Stimulated activated CD8-positive, alpha-beta memory T cell treated with anti-CD3 and anti-CD28 coated beads, Interleukin-12 subunit alpha, Interleukin-12 subunit beta, amount 100 ng/mL, for 24 hours (primary cell): Measurements from ENCODE around the gene TRABD2B.

ENCODE experiments used
- DNase-seq: peaks from one replicate; pipeline ENCODE4 v3.0.0-alpha.2; 2020; ENCODE audit errors: extremely low read depth

Gene TRABD2B

GRCh38 chr1:47758341-47759250 lies 238.6 kb downstream of the TRABD2B start:
- no peak for DNase-seq

GRCh38 chr1:47757226-47757975 lies 239.8 kb downstream of the TRABD2B start:
- no peak for DNase-seq

- no peak for DNase-seq
Measured at GRCh38 chr1:47756411-47756810, 240.8 kb downstream of the TRABD2B start.

- DNase-seq, result no peak
Measured at GRCh38 chr1:47756006-47756405, 241.2 kb downstream of the TRABD2B start.

GRCh38 chr1:47755101-47755990 lies 241.8 kb downstream of the TRABD2B start:
- DNase-seq, result no peak

GRCh38 chr1:47754221-47754620 lies 243.0 kb downstream of the TRABD2B start:
- DNase-seq, result no peak

- DNase-seq, result no peak
Measured at GRCh38 chr1:47753808-47754207, 243.4 kb downstream of the TRABD2B start.

GRCh38 chr1:47752559-47752958 lies 244.6 kb downstream of the TRABD2B start:
- no peak for DNase-seq

GRCh38 chr1:47751996-47752451 lies 245.2 kb downstream of the TRABD2B start:
- no peak for DNase-seq

- no peak for DNase-seq
Measured at GRCh38 chr1:47751193-47751592, 246.0 kb downstream of the TRABD2B start.

GRCh38 chr1:47745715-47746609 lies 251.2 kb downstream of the TRABD2B start:
- DNase-seq, result no peak

GRCh38 chr1:47742890-47743760 lies 254.1 kb downstream of the TRABD2B start:
- DNase-seq, result no peak

GRCh38 chr1:47738560-47739182 lies 258.5 kb downstream of the TRABD2B start:
- no peak for DNase-seq

- DNase-seq, result no peak
Measured at GRCh38 chr1:47732489-47732888, 264.7 kb downstream of the TRABD2B start.

- DNase-seq, result no peak
Measured at GRCh38 chr1:47731730-47732129, 265.5 kb downstream of the TRABD2B start.

GRCh38 chr1:47729685-47730084 lies 267.5 kb downstream of the TRABD2B start:
- no peak for DNase-seq

GRCh38 chr1:47727697-47728085 lies 269.5 kb downstream of the TRABD2B start:
- no peak for DNase-seq

GRCh38 chr1:47727051-47727696 lies 270.0 kb downstream of the TRABD2B start:
- DNase-seq, result no peak
